ENCODE data around the gene CCL14.
"Not testable (repeated sequence)": the region's sequence is repeated elsewhere in the genome, so short reads cannot be mapped to it uniquely, and the experiment has no call there.

Gene CCL14

GRCh38 chr17:35986643-35987042 lies at the start of gene CCL14:
Gene CCL14, minus strand, starts transcription at chr17:35986729. Its CDS starts 80 bp downstream, at chr17:35986649.
- no peaks in the 10 kb centered on the region for H3K9me3 Mint-ChIP-seq
- H3K27me3 Mint-ChIP-seq (ENCODE audit: low read depth) = peaks cover 10% of the 10 kb centered on the region
- no peak within 1 kb of the TSS for H3K27ac Mint-ChIP-seq
- no peaks in the 10 kb centered on the region for H3K36me3 Mint-ChIP-seq (ENCODE audit: low read depth)
- no peaks in the 10 kb centered on the region for H3K4me1 Mint-ChIP-seq (ENCODE audit: low read depth)
- H3K4me3 Mint-ChIP-seq = no peak within 1 kb of the TSS

GRCh38 chr17:36036235-36036634 lies 49.7 kb upstream of the CCL14 start:
- no peak overlapping the region for H3K27ac Mint-ChIP-seq
- no peak overlapping the region for H3K4me3 Mint-ChIP-seq
- H3K4me1 Mint-ChIP-seq (ENCODE audit: low read depth) = no peaks in the 10 kb centered on the region
- peaks cover 29% of the 10 kb centered on the region for H3K27me3 Mint-ChIP-seq (ENCODE audit: low read depth)
- H3K36me3 Mint-ChIP-seq (ENCODE audit: low read depth) = no peaks in the 10 kb centered on the region
- no peaks in the 10 kb centered on the region for H3K9me3 Mint-ChIP-seq

GRCh38 chr17:36034127-36034526 lies 47.6 kb upstream of the CCL14 start:
- Mint-ChIP-seq H3K4me1 (ENCODE audit: low read depth) (no peaks in the 10 kb centered on the region), H3K4me3 (no peak overlapping the region), H3K27me3 (ENCODE audit: low read depth) (peaks cover 40% of the 10 kb centered on the region), H3K36me3 (ENCODE audit: low read depth) (no peaks in the 10 kb centered on the region), H3K9me3 (no peaks in the 10 kb centered on the region), H3K27ac (no peak overlapping the region)

- no peaks in the 10 kb centered on the region for H3K4me1 Mint-ChIP-seq (ENCODE audit: low read depth)
Measured at GRCh38 chr17:36030956-36031355, 44.4 kb upstream of the CCL14 start.

GRCh38 chr17:36027761-36028160 lies 41.2 kb upstream of the CCL14 start:
- Mint-ChIP-seq H3K27ac (no peak overlapping the region), H3K4me1 (ENCODE audit: low read depth) (no peaks in the 10 kb centered on the region), H3K9me3 (no peaks in the 10 kb centered on the region), H3K4me3 (no peak overlapping the region), H3K36me3 (ENCODE audit: low read depth) (no peaks in the 10 kb centered on the region), H3K27me3 (ENCODE audit: low read depth) (peaks cover 27% of the 10 kb centered on the region)

More at GRCh38 chr17:36030956-36031355, 44.4 kb upstream of the CCL14 start:
- Mint-ChIP-seq H3K9me3 (no peaks in the 10 kb centered on the region), H3K27ac (no peak overlapping the region), H3K4me3 (no peak overlapping the region), H3K27me3 (ENCODE audit: low read depth) (peaks cover 44% of the 10 kb centered on the region), H3K36me3 (ENCODE audit: low read depth) (no peaks in the 10 kb centered on the region)

GRCh38 chr17:36024106-36024869 lies 37.8 kb upstream of the CCL14 start:
- H3K4me1 Mint-ChIP-seq (ENCODE audit: low read depth) = no peaks in the 10 kb centered on the region
- no peaks in the 10 kb centered on the region for H3K36me3 Mint-ChIP-seq (ENCODE audit: low read depth)
- no peaks in the 10 kb centered on the region for H3K9me3 Mint-ChIP-seq
- no peak overlapping the region for H3K27ac Mint-ChIP-seq
- no peak overlapping the region for H3K4me3 Mint-ChIP-seq
- H3K27me3 Mint-ChIP-seq (ENCODE audit: low read depth) = peaks cover 36% of the 10 kb centered on the region

GRCh38 chr17:36019423-36019822 lies 32.9 kb upstream of the CCL14 start:
- Mint-ChIP-seq H3K4me3 (no peak overlapping the region), H3K9me3 (no peaks in the 10 kb centered on the region), H3K27ac (no peak overlapping the region), H3K4me1 (ENCODE audit: low read depth) (no peaks in the 10 kb centered on the region), H3K36me3 (ENCODE audit: low read depth) (no peaks in the 10 kb centered on the region), H3K27me3 (ENCODE audit: low read depth) (peaks cover 46% of the 10 kb centered on the region)

GRCh38 chr17:36017799-36018198 lies 31.3 kb upstream of the CCL14 start, which contains the start of gene CCL23:
Gene CCL23, minus strand, starts transcription at chr17:36017972. Its CDS starts 75 bp downstream, at chr17:36017897.
- Mint-ChIP-seq H3K9me3 (no peaks in the 10 kb centered on the region), H3K4me1 (ENCODE audit: low read depth) (no peaks in the 10 kb centered on the region), H3K27ac (no peak within 1 kb of the TSS), H3K4me3 (no peak within 1 kb of the TSS), H3K36me3 (ENCODE audit: low read depth) (no peaks in the 10 kb centered on the region), H3K27me3 (ENCODE audit: low read depth) (peaks cover 49% of the 10 kb centered on the region)

- no peak overlapping the region for H3K27ac Mint-ChIP-seq
- no peak overlapping the region for H3K4me3 Mint-ChIP-seq
- H3K27me3 Mint-ChIP-seq (ENCODE audit: low read depth) = peaks cover 40% of the 10 kb centered on the region
- no peaks in the 10 kb centered on the region for H3K4me1 Mint-ChIP-seq (ENCODE audit: low read depth)
- H3K9me3 Mint-ChIP-seq = no peaks in the 10 kb centered on the region
- H3K36me3 Mint-ChIP-seq (ENCODE audit: low read depth) = no peaks in the 10 kb centered on the region
Measured at GRCh38 chr17:36016555-36016954, 30.0 kb upstream of the CCL14 start.

- H3K9me3 Mint-ChIP-seq; H3K36me3 Mint-ChIP-seq (ENCODE audit: low read depth); H3K4me3 Mint-ChIP-seq; H3K4me1 Mint-ChIP-seq (ENCODE audit: low read depth); H3K27ac Mint-ChIP-seq: not testable (repeated sequence)
- peaks cover 39% of the 10 kb centered on the region for H3K27me3 Mint-ChIP-seq (ENCODE audit: low read depth)
Measured at GRCh38 chr17:36015895-36016294, 29.4 kb upstream of the CCL14 start.

- H3K27me3 Mint-ChIP-seq (ENCODE audit: low read depth) = peaks cover 37% of the 10 kb centered on the region
- H3K9me3 Mint-ChIP-seq = no peaks in the 10 kb centered on the region
- H3K27ac Mint-ChIP-seq = no peak overlapping the region
- H3K4me1 Mint-ChIP-seq (ENCODE audit: low read depth) = no peaks in the 10 kb centered on the region
- no peak overlapping the region for H3K4me3 Mint-ChIP-seq
- H3K36me3 Mint-ChIP-seq (ENCODE audit: low read depth) = no peaks in the 10 kb centered on the region
Measured at GRCh38 chr17:36014946-36015345, 28.4 kb upstream of the CCL14 start.

GRCh38 chr17:36011201-36011600 lies 24.7 kb upstream of the CCL14 start:
- Mint-ChIP-seq H3K36me3 (ENCODE audit: low read depth) (no peaks in the 10 kb centered on the region), H3K27ac (no peak overlapping the region), H3K4me3 (no peak overlapping the region), H3K4me1 (ENCODE audit: low read depth) (no peaks in the 10 kb centered on the region), H3K9me3 (no peaks in the 10 kb centered on the region), H3K27me3 (ENCODE audit: low read depth) (peaks cover 17% of the 10 kb centered on the region)

GRCh38 chr17:36008998-36009665 lies 22.6 kb upstream of the CCL14 start:
- H3K27ac Mint-ChIP-seq = no peak overlapping the region
- no peak overlapping the region for H3K4me3 Mint-ChIP-seq
- peaks cover 23% of the 10 kb centered on the region for H3K27me3 Mint-ChIP-seq (ENCODE audit: low read depth)
- H3K4me1 Mint-ChIP-seq (ENCODE audit: low read depth) = peaks cover 6% of the 10 kb centered on the region
- H3K36me3 Mint-ChIP-seq (ENCODE audit: low read depth) = no peaks in the 10 kb centered on the region
- no peaks in the 10 kb centered on the region for H3K9me3 Mint-ChIP-seq

GRCh38 chr17:36004594-36005108 lies 18.1 kb upstream of the CCL14 start:
- Mint-ChIP-seq H3K4me3 (no peak overlapping the region), H3K27me3 (ENCODE audit: low read depth) (peaks cover 13% of the 10 kb centered on the region), H3K4me1 (ENCODE audit: low read depth) (peaks cover 6% of the 10 kb centered on the region), H3K36me3 (ENCODE audit: low read depth) (no peaks in the 10 kb centered on the region), H3K27ac (no peak overlapping the region), H3K9me3 (no peaks in the 10 kb centered on the region)

- peaks cover 6% of the 10 kb centered on the region for H3K4me1 Mint-ChIP-seq (ENCODE audit: low read depth)
- H3K27ac Mint-ChIP-seq = no peak overlapping the region
- no peak overlapping the region for H3K4me3 Mint-ChIP-seq
- no peaks in the 10 kb centered on the region for H3K36me3 Mint-ChIP-seq (ENCODE audit: low read depth)
- peaks cover 13% of the 10 kb centered on the region for H3K27me3 Mint-ChIP-seq (ENCODE audit: low read depth)
- no peaks in the 10 kb centered on the region for H3K9me3 Mint-ChIP-seq
Measured at GRCh38 chr17:36002631-36003030, 16.1 kb upstream of the CCL14 start.
